Dermis blood vessel endothelial cell (primary cell): Measurements from ENCODE around the gene SAMD4B. TPM values are rescaled to one million over a fixed set of nuclear protein-coding genes. Genes with fewer than 3 reads are reported as not detected.

ENCODE experiments used
- DNase-seq: peaks from one replicate; pipeline ENCODE4 v3.0.0; 2010
- total RNA-seq: library from RNA; depleted of rRNA; stranded (reverse); fragments of >200 nt; gene quantifications from 2 replicates; pipeline ENCODE4 v1.2.3, GENCODE V29; 2014

Gene SAMD4B
- total RNA-seq, 1 donor from 2014 or later: 32.2 TPM

DNA sequence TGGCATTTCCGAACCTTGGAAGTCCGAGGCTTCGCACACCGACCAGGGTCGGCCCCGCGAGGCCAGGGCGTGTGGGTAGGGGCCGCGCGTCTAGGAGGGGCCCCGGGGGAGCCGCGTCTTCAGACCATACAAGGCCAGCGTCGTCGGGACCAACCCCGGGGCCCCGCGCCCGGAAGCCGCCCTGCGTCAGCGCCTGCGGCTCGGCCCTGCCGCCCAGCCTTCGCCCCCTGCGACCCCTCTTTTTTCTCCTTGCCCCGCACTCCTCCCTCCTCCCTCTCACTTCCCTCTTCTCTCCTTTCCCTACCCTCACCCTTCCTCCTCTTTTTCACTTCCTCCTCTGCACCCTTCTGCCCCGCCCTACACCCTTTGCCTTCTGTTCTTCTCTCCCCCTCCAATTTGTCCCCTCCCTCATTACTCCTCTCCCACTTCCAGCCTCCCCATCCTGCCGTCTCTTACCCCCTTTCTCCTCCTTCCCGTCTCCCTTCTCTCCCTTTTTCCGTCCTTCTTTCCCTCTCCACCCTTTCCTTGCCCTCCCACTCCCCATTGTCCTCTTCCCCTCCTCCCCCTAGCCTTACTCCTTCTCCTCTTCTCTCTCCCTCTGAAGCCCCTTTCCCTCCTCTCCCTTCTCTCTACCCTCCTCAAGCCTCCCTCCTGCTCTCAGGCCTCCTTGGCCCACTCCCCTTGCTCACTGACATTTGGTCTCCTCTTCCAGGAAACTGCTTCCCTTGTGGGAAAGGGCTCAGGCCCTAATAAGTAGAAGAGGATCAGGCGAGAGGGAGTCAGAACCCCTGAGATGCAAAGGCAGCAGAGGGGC, 68.0 kb downstream of the SAMD4B start:
- no peak for DNase-seq

- no peak for DNase-seq
Measured at GRCh38 chr19:39410831-39411080, 68.5 kb downstream of the SAMD4B start.

- DNase-seq: peak; percentile 51
Measured at GRCh38 chr19:39411081-39411831, 69.0 kb downstream of the SAMD4B start.

DNA sequence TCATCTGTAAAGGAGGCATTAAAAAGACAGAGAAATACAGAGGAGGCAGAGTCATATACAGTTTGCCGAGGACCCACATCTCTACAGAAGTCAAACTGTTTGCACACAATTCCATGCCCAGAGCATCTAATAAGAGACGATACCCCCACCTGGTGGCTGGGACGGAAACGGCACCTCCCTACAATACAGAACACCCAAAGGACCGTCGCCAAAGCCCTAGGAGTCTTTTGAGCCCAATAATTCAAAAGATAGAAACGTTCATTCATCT, 69.5 kb downstream of the SAMD4B start:
- peak; percentile 92 for DNase-seq

- DNase-seq: peak; percentile 99
Measured at GRCh38 chr19:39412100-39412866, 70.1 kb downstream of the SAMD4B start, which contains the start of gene PLEKHG2. PLEKHG2 (plus strand) TSS chr19:39412669; CDS start chr19:39414087, 1,418 bp downstream.

- DNase-seq: no peak
Measured at GRCh38 chr19:39412867-39413271, 70.6 kb downstream of the SAMD4B start.

- DNase-seq: peak; percentile 75
Measured at GRCh38 chr19:39413272-39413910, 71.2 kb downstream of the SAMD4B start.

GRCh38 chr19:39413911-39414608, 71.8 kb downstream of the SAMD4B start:
- DNase-seq: peak; percentile 63

DNA sequence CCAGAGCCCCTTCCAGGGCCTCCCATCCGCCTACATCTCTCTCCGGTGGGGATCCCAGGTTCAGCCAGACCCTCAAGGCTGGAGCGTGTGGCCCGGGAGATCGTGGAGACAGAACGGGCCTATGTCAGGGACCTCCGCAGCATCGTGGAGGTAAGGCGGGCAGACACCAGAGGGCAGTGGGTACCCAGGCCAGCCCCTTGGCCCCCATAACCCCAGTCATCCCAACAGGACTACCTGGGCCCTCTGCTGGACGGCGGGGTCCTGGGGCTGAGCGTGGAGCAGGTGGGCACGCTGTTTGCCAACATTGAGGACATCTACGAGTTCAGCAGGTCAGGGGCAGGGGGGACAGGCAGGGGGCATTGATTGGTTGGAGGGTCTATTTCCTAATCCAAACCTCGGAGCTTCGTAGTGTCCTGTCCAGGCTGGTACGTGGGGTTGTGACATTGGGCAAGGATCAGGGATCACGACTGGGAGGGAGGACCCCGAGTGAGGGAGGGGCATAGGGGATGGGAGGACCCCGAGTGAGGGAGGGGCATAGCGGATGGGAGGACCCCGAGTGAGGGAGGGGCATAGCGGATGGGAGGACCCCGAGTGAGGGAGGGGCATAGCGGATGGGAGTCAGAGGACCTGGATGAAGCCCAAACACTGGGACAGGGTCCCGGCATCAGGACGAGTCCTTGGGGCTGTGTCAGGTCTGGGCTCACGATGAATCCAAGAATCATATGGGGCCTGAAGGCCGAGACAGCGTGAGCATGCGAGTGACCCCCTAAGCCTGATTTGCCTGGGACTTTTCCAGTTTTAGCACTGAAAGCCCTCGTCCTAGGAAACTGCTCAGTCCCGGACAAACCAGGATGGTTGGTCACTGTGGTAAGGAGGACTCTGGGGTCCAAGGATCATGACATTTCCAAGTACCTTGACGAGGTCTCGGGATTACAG, 73.2 kb downstream of the SAMD4B start:
- DNase-seq: no peak

DNA sequence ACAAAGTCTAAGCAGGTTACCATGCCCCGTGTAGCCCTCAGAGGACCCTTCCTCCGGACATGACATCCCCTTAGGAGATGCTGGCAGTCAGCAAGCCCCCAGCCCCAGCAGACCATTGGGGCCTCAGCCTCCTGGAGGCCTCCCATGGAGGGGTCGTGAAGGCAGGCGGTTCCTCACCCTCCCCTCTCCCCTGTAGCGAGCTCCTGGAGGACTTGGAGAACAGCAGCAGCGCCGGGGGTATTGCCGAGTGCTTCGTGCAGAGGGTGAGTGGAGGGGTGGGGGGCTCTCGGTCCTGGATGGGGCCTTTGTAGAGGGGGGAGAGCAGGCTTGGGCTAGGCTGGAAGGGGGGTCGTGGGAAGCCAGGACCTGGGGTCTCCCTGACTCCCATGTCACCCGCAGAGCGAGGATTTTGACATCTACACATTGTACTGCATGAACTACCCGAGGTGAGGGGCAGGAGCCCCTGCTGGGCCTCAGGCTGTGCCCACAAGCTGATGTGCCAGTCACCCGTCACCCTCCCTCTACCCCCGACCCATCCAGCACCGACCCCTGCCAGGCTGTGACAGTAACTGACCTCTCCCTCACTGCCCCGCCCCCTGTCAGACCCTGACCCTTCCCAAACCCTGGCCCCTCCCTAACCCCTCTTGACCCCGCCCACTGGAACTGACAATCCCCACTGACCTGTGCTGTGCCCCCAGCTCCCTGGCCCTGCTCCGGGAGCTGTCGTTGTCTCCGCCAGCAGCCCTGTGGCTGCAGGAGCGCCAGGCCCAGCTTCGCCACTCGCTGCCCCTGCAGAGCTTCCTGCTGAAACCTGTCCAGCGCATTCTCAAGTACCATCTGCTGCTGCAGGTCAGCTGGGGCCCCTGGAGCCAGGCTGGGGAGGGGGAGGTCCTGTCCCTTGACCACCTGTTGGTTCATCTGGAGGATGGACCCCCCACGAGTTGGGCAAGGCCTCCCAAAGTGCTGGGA, 74.2 kb downstream of the SAMD4B start:
- DNase-seq: no peak

DNA sequence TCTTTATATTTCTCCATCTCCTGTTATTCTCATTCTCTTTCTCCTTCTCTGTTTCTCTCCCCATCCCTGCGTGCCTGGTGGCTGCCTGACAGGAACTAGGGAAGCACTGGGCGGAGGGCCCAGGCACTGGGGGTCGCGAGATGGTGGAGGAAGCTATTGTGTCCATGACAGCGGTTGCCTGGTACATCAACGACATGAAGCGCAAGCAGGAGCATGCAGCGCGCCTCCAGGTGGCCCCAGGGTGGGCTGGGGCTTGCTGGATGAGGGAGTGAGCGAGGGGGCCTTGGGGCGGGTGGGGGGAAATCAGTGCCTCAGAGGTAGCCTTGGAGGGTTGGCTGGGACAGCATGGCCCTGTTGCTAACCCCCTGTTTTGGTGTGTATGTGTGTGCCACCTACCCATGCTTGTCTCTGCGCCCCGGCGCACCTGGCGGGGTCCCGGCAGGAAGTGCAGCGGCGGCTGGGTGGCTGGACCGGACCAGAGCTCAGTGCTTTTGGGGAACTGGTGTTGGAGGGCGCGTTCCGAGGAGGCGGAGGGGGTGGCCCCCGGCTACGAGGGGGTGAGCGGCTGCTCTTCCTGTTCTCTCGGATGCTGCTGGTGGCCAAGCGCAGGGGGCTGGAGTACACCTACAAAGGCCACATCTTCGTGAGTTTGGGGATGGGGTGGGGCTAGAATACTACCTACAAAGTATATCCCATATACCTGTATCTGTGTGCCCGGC, 75.4 kb downstream of the SAMD4B start:
- no peak for DNase-seq

GRCh38 chr19:39419003-39419402, 76.8 kb downstream of the SAMD4B start:
- DNase-seq: no peak

DNA sequence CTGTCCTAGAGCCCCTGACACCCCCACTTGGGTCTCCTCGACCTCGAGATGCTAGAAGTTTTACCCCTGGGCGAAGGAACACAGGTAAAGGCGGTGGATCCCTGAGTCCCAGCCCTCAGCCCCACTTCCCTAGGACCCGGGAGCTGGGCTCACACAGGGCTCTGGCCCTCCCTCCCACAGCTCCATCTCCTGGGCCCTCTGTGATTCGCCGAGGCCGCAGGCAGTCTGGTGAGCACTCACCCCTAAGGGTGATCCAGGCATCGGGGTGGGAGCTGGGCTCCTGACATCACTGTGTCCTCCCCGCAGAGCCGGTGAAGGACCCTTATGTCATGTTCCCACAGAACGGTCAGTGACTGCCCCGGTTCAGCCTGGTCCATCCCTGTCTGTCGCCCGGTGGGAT, 78.5 kb downstream of the SAMD4B start:
- DNase-seq: no peak

GRCh38 chr19:39422020-39422419, 79.8 kb downstream of the SAMD4B start:
- DNase-seq: no peak

GRCh38 chr19:39423258-39424086, 81.3 kb downstream of the SAMD4B start:
- no peak for DNase-seq

- no peak for DNase-seq
Measured at GRCh38 chr19:39424934-39425333, 82.7 kb downstream of the SAMD4B start.

DNA sequence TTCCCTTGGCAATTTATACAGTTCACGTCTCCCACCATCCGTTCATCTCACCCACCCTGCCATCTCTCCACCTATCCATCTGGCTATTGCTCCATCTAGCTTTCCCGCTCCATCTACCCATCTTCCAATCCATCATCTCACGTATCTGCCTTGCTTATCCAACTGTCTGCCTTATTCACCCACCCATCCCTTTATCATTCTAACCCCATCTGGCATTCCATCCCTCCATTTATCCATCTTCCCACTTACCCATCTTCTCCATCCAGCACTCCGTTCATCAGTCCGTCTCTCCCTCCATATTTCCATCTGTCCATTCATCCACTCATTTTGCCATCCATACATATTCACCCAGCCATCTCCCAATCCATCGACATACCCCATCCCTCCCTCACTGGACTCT, 83.5 kb downstream of the SAMD4B start:
- DNase-seq: no peak

DNA sequence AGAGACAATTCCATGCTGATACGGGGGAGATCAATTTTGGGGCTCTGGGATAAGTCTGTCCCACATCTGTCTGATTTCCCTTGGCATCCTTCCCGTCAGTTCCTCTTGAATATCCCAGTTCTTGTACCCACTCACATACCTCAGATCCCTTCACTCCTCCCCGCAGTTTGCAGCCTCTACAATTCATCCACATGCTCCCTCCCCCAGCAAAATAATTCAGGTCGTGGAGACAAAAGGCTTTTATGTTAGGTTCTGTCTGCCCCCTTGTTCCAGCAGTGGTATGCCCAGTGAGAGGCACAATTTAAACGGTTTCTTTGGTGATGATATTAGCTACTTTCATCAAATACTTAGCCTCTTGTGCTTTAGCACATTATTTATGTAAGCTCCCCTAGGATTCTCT, 83.9 kb downstream of the SAMD4B start:
- DNase-seq: no peak

GRCh38 chr19:39427707-39428106, 85.5 kb downstream of the SAMD4B start:
- no peak for DNase-seq
